IMR-90 (cell line): ENCODE data around the gene ZNF532. TPM values are rescaled to one million over a fixed set of nuclear protein-coding genes. Genes with fewer than 3 reads are reported as not detected.
A peak's percentile ranks its signal among the peaks of the same experiment; 100 is the strongest.

ENCODE experiments used
- ATAC-seq: fragments of 200-7000 bp; cut with Tn5 transposase; 2 replicates; pipeline ENCODE4 v1.9.1; 2020; ENCODE audit warnings: low read depth, mild to moderate bottlenecking, moderate library complexity
- BruUV-seq: library from RNA; stranded (reverse); fragments of 400-500 nt; replicated peaks from 2 replicates; lab custom pipeline; 2021; lab: Mats Ljungman, UMichigan
- CTCF ChIA-PET: fragments of 300-600 bp; formaldehyde crosslinking; extraction: SDS; loops from one replicate; lab custom pipeline; 2021; ENCODE audit warnings: antibody characterized with exemption; lab: Yijun Ruan, JAX
- POLR2A ChIA-PET: fragments of 300-600 bp; sonication (Branson Sonifier 250); formaldehyde crosslinking; loops from one replicate; lab custom pipeline; 2022; ENCODE audit warnings: antibody characterized with exemption; ENCODE audit not compliant: unreplicated experiment; lab: Charles Lee
- DNase-seq: peaks from one replicate; pipeline ENCODE4 v3.0.0; 2013
- H2AFZ ChIP-seq: replicated peaks from 2 replicates; pipeline ENCODE3; 2013; ENCODE audit warnings: low read length, mild to moderate bottlenecking; ENCODE audit not compliant: poor library complexity
- H2AK5ac ChIP-seq: 2 replicates; pipeline ENCODE4 v1.6.1; 2013; ENCODE audit warnings: low read depth, low read length, inconsistent platforms
- H2AK9ac ChIP-seq: replicated peaks from 2 replicates; pipeline ENCODE3; 2013; ENCODE audit warnings: mild to moderate bottlenecking, low read depth, low read length, moderate library complexity; ENCODE audit not compliant: poor library complexity
- H2BK120ac ChIP-seq: 2 replicates; pipeline ENCODE4 v1.6.1; 2013; ENCODE audit warnings: low read depth, low read length, inconsistent platforms
- H2BK15ac ChIP-seq: 3 replicates; pipeline ENCODE4 v1.6.1; 2013; ENCODE audit warnings: low read depth, low read length, inconsistent platforms
- H2BK20ac ChIP-seq: 2 replicates; pipeline ENCODE4 v1.6.1; 2013; ENCODE audit warnings: low read depth, mild to moderate bottlenecking, inconsistent platforms, low read length, moderate library complexity
- H2BK5ac ChIP-seq: 2 replicates; pipeline ENCODE4 v1.6.1; 2013; ENCODE audit warnings: mild to moderate bottlenecking, low read depth, low read length, inconsistent platforms; ENCODE audit not compliant: poor library complexity, severe bottlenecking
- H3K14ac ChIP-seq: replicated peaks from 2 replicates; pipeline ENCODE4 v1.6.1; 2013; ENCODE audit warnings: low read depth, low read length, inconsistent platforms
- H3K18ac ChIP-seq: 2 replicates; pipeline ENCODE4 v1.6.1; 2013; ENCODE audit warnings: low read depth, low read length, control low read depth
- H3K23ac ChIP-seq: 2 replicates; pipeline ENCODE4 v1.6.1; 2013; ENCODE audit warnings: low read depth, low read length, inconsistent platforms
- H3K27ac ChIP-seq: 2 replicates; pipeline ENCODE4 v1.5.1; 2013; ENCODE audit warnings: mild to moderate bottlenecking, control low read depth, low read length; ENCODE audit not compliant: insufficient read depth
- H3K27me3 ChIP-seq: 2 replicates; pipeline ENCODE4 v1.6.1; 2013; ENCODE audit warnings: low read length; ENCODE audit not compliant: control insufficient read depth, insufficient read depth
- H3K36me3 ChIP-seq: 2 replicates; pipeline ENCODE4 v1.6.1; 2013; ENCODE audit warnings: low read length, mixed read lengths; ENCODE audit not compliant: control insufficient read depth, insufficient read depth
- H3K4ac ChIP-seq: 2 replicates; pipeline ENCODE4 v1.6.1; 2013; ENCODE audit warnings: low read depth, low read length, inconsistent platforms
- H3K4me1 ChIP-seq: 2 replicates; pipeline ENCODE4 v1.6.1; 2013; ENCODE audit warnings: low read length, mixed read lengths; ENCODE audit not compliant: control insufficient read depth, insufficient read depth
- H3K4me2 ChIP-seq: 2 replicates; pipeline ENCODE4 v1.6.1; 2013; ENCODE audit warnings: low read depth, mild to moderate bottlenecking, control low read depth, low read length, moderate library complexity
- H3K4me3 ChIP-seq: 2 replicates; pipeline ENCODE4 v1.5.1; 2013; ENCODE audit warnings: low read depth, mild to moderate bottlenecking, control low read depth, low read length, moderate library complexity; ENCODE audit not compliant: insufficient read depth
- H3K56ac ChIP-seq: 2 replicates; pipeline ENCODE4 v1.6.1; 2013; ENCODE audit warnings: low read length, inconsistent platforms; ENCODE audit not compliant: insufficient read depth; ENCODE audit errors: extremely low read depth
- H3K79me1 ChIP-seq, 2 experiments: 2 replicates each; pipeline ENCODE4 v1.6.1; 2013; ENCODE audit warnings: low read length in 2 of 2, inconsistent platforms in 1 of 2, low read depth in 1 of 2
- H3K9ac ChIP-seq: 2 replicates; pipeline ENCODE4 v1.6.1; 2013; ENCODE audit warnings: low read depth, low read length, control low read depth
- H3K9me1 ChIP-seq: 2 replicates; pipeline ENCODE4 v1.6.1; 2013; ENCODE audit warnings: low read length, inconsistent platforms; ENCODE audit not compliant: insufficient read depth
- H3K9me3 ChIP-seq: 2 replicates; pipeline ENCODE4 v1.6.1; 2013; ENCODE audit warnings: low read length; ENCODE audit not compliant: control insufficient read depth, insufficient read depth
- H4K20me1 ChIP-seq: 2 replicates; pipeline ENCODE4 v1.6.1; 2013; ENCODE audit warnings: low read length, inconsistent platforms; ENCODE audit not compliant: insufficient read depth
- H4K5ac ChIP-seq: 2 replicates; pipeline ENCODE4 v1.6.1; 2013; ENCODE audit warnings: mild to moderate bottlenecking, low read depth, low read length, control low read depth
- H4K8ac ChIP-seq, 2 experiments: 2 replicates each; pipeline ENCODE4 v1.6.1; 2013; ENCODE audit warnings: low read depth in 2 of 2, low read length in 2 of 2, control low read depth in 1 of 2, inconsistent platforms in 1 of 2
- H4K91ac ChIP-seq: 2 replicates; pipeline ENCODE4 v1.6.1; 2013; ENCODE audit warnings: low read depth, low read length, inconsistent platforms; ENCODE audit not compliant: insufficient read depth
- BHLHE40 ChIP-seq: fragments of 150-350 bp; IDR thresholded peaks from 2 replicates; pipeline ENCODE4 v1.6.1; 2016; ENCODE audit warnings: mild to moderate bottlenecking, low read depth, low read length
- CHD1 ChIP-seq: IDR thresholded peaks from 2 replicates; pipeline ENCODE4 v1.6.1; 2012; ENCODE audit warnings: low read depth, low read length, improper control_type of control experiment
- ELK1 ChIP-seq: fragments of 150-350 bp; IDR thresholded peaks from 2 replicates; pipeline ENCODE4 v1.6.1; 2016; ENCODE audit warnings: low read depth, mild to moderate bottlenecking, low read length, moderate library complexity, borderline replicate concordance
- MAFK ChIP-seq: IDR thresholded peaks from 2 replicates; pipeline ENCODE4 v1.6.1; 2012; ENCODE audit warnings: low read depth, low read length, improper control_type of control experiment
- MAZ ChIP-seq: IDR thresholded peaks from 2 replicates; pipeline ENCODE4 v1.6.1; 2012; ENCODE audit warnings: low read depth, mild to moderate bottlenecking, low read length, improper control_type of control experiment, moderate library complexity, borderline replicate concordance
- POLR2A ChIP-seq: IDR thresholded peaks from 2 replicates; pipeline ENCODE4 v1.6.1; 2012; ENCODE audit warnings: mild to moderate bottlenecking, low read depth, low read length
- RCOR1 ChIP-seq: IDR thresholded peaks from 2 replicates; pipeline ENCODE4 v1.6.1; 2012; ENCODE audit warnings: mild to moderate bottlenecking, low read length, improper control_type of control experiment; ENCODE audit not compliant: insufficient replicate concordance
- SMC3 ChIP-seq: fragments of 150-350 bp; IDR thresholded peaks from 2 replicates; pipeline ENCODE4 v1.6.1; 2016; ENCODE audit warnings: low read depth, mild to moderate bottlenecking, antibody characterized with exemption, low read length, moderate library complexity
- USF2 ChIP-seq: fragments of 150-350 bp; IDR thresholded peaks from 2 replicates; pipeline ENCODE4 v1.6.1; 2017; ENCODE audit warnings: mild to moderate bottlenecking, antibody characterized with exemption, low read length, low read depth
- WGBS, 2 experiments: methylation state at CpG; one replicate each; pipeline versions ENCODE4 v1.1.5 to v1.1.7; 2013; ENCODE audit warnings: missing lambda C conversion rate in 2 of 2; ENCODE audit not compliant: insufficient read length in 1 of 2; ENCODE audit errors: extremely low coverage in 2 of 2; 5-methylcytosine and 5-hydroxymethylcytosine counted together
- dilution Hi-C: fragments of 300-500 bp; cut with HindIII; formaldehyde crosslinking; loops from one replicate; pipeline ENCODE4 v1.14.3; 2018; ENCODE audit warnings: low sequenced_read_pairs; ENCODE audit not compliant: unreplicated experiment
- in situ Hi-C: fragments of 300-500 bp; cut with MboI; formaldehyde crosslinking; loops from 3 replicates; pipeline ENCODE4 v1.14.3; 2019; ENCODE audit warnings: low sequenced_read_pairs, inconsistent platforms, mixed read lengths
- intact Hi-C: fragments of 100-400 bp; cut with micrococcal nuclease; formaldehyde crosslinking; loops from 2 replicates; pipeline ENCODE4 v1.10.0; 2022
- polyA plus RNA-seq, 3 experiments: library from polyadenylated mRNA; depleted of rRNA; stranded (reverse); fragments of >200 nt; gene quantifications; 2 replicates each; pipeline ENCODE4 v1.2.3, GENCODE V29; 2012; ENCODE audit warnings: low replicate concordance in 1 of 3
- total RNA-seq: library from RNA; depleted of rRNA; stranded (reverse); fragments of >200 nt; gene quantifications from 2 replicates; pipeline ENCODE4 v1.2.3, GENCODE V29; 2012

ZNF532 gene
- total and polyA plus RNA-seq, 2 of the 4 experiments (the other 2 are of a cell fraction) = 29.9 to 45.8 TPM

GRCh38 chr18:58863539-58864145 is 1.0 kb upstream of the ZNF532 start:
- dilution Hi-C loops = no loop called here
- peak overlapping the region; percentile 87 for H2AFZ ChIP-seq
- peak; percentile 45 for ATAC-seq
- 0 out of 2 replicates have a peak overlapping the region, but pooled peaks have one; percentile 3 for H3K56ac ChIP-seq
- peaks cover 39% of the 10 kb centered on the region for H3K4me1 ChIP-seq
- no peaks in the 10 kb centered on the region for H3K27me3 ChIP-seq
- H3K27ac ChIP-seq = peak overlapping the region; percentile 98
- H3K18ac ChIP-seq = peak overlapping the region; percentile 54; the same call in 1 of the 2 replicates
- H3K14ac ChIP-seq = 0 out of 2 replicates have a peak overlapping the region, but pooled peaks have one; percentile 19
- peak overlapping the region; percentile 80 for H2AK9ac ChIP-seq
- H3K4ac ChIP-seq = peak overlapping the region; percentile 47
- BruUV-seq = no TSS peak
- ChIA-PET POLR2A (no interaction called here), CTCF (no interaction called here)
- 0% methylated on average over 30 of the region's 72 CpGs; no CpG with 5 or more reads in 1 of the 2 experiments for WGBS, 2 experiments
- H4K20me1 ChIP-seq = no peaks in the 10 kb centered on the region
- in situ Hi-C loops = no loop called here
- peak overlapping the region; percentile 98 for H2BK5ac ChIP-seq
- H3K9me1 ChIP-seq = peaks cover 18% of the 10 kb centered on the region
- peak overlapping the region; percentile 97; the same call in 1 of the 2 replicates for H2BK120ac ChIP-seq
- H4K91ac ChIP-seq = peak overlapping the region; percentile 100
- peak overlapping the region; percentile 67 to 97; a peak in 2 of 4 replicates for H4K8ac ChIP-seq
- H3K79me1 ChIP-seq = peaks cover 48 to 60% of the 10 kb centered on the region in 2 experiments
- TF ChIP-seq MAFK (no peak), USF2 (peak; percentile 65; the same call in 1 of the 2 replicates), MAZ (no peak), ELK1 (no peak), POLR2A (no peak), CHD1 (no peak), RCOR1 (no peak), SMC3 (no peak), BHLHE40 (no peak)
- H3K23ac ChIP-seq = no peak overlapping the region
- H3K36me3 ChIP-seq = peaks cover 14% of the 10 kb centered on the region
- DNase-seq = peak; percentile 30
- H2BK20ac ChIP-seq = no peak overlapping the region
- intact Hi-C loops = loop anchor here (2.0 kb wide), 1 partner anchor 75 kb away; no protein-coding TSS in a partner anchor
- peak overlapping the region; percentile 75 for H3K4me2 ChIP-seq
- peak overlapping the region; percentile 85 for H4K5ac ChIP-seq
- H2BK15ac ChIP-seq = no peak overlapping the region
- H2AK5ac ChIP-seq = peak overlapping the region; percentile 100; the same call in 1 of the 2 replicates
- H3K9ac ChIP-seq = peak overlapping the region; percentile 94
- H3K9me3 ChIP-seq = peaks cover 2% of the 10 kb centered on the region; the same call in 1 of the 2 replicates
- H3K4me3 ChIP-seq = peak overlapping the region; percentile 39
